Sciatic nerve (tissue), 2 donors: ENCODE results near the gene OR2Y1. TPM values are rescaled to one million over a fixed set of nuclear protein-coding genes. Genes with fewer than 3 reads are reported as not detected.
"Not testable (repeated sequence)": the region's sequence is repeated elsewhere in the genome, so short reads cannot be mapped to it uniquely, and the experiment has no call there.

ENCODE experiments used
- ATAC-seq: fragments of 200-7000 bp; cut with Tn5 transposase; one replicate; pipeline ENCODE4 v1.9.1; 2020; ENCODE audit warnings: mild to moderate bottlenecking, moderate library complexity
- DNase-seq: peaks from one replicate; pipeline ENCODE4 v3.0.0-alpha.2; 2020; ENCODE audit warnings: low spot score
- intact Hi-C: fragments of 100-400 bp; cut with DNase I; formaldehyde crosslinking; loops from one replicate; pipeline ENCODE4 v1.14.2; 2022
- total RNA-seq: library from RNA; stranded (reverse); fragmentation: NEBNext Ultra II Directional; extraction: Animal tissue kit (Norgen Biotek cat#: 25700); gene quantifications from one replicate; pipeline ENCODE4 v1.2.1, GENCODE V29; 2021
- donor health status: DM: no; HTN: no; CAD: no.
- donor health status: DM: no; HTN: no; CAD: no.

OR2Y1 gene
- total RNA-seq, 1 donor from 2014 or later = not detected

- intact Hi-C loops = no loop called here
- ATAC-seq (no peak), DNase-seq (no peak)
These were observed 15.7 kb upstream of the OR2Y1 start for GRCh38 chr5:180755601-180756000.

- no peak for ATAC-seq
- intact Hi-C loops = no loop called here
- DNase-seq = no peak
These were observed 4.4 kb upstream of the OR2Y1 start for GRCh38 chr5:180744253-180744652.

GRCh38 chr5:180742727-180743126, 2.9 kb upstream of the OR2Y1 start:
- DNase-seq (no peak), ATAC-seq (no peak)
- intact Hi-C loops = no loop called here

GRCh38 chr5:180740953-180741352, 1.1 kb upstream of the OR2Y1 start:
- DNase-seq, ATAC-seq, intact Hi-C loops: not testable (repeated sequence)

- no peak for ATAC-seq
- no peak for DNase-seq
- intact Hi-C loops = no loop called here
These were observed 587 bp downstream of the OR2Y1 start for GRCh38 chr5:180739271-180739670.

- intact Hi-C loops = no loop called here
- ATAC-seq (no peak), DNase-seq (no peak)
These were observed 3.3 kb downstream of the OR2Y1 start for GRCh38 chr5:180736536-180736935.

GRCh38 chr5:180724944-180725343, 14.9 kb downstream of the OR2Y1 start:
- DNase-seq = no peak
- ATAC-seq = no peak
- intact Hi-C loops = no loop called here

GRCh38 chr5:180723936-180724335, 15.9 kb downstream of the OR2Y1 start:
- no peak for DNase-seq

GRCh38 chr5:180720486-180720885, 19.4 kb downstream of the OR2Y1 start:
- intact Hi-C loops = no loop called here
- no peak for ATAC-seq
- DNase-seq = no peak

More at GRCh38 chr5:180723936-180724335, 15.9 kb downstream of the OR2Y1 start:
- ATAC-seq = no peak
- intact Hi-C loops = no loop called here

- intact Hi-C loops = no loop called here
These were observed 20.1 kb downstream of the OR2Y1 start for GRCh38 chr5:180719781-180720180.

GRCh38 chr5:180718810-180719453, 20.9 kb downstream of the OR2Y1 start:
- DNase-seq (no peak), ATAC-seq (no peak)
- intact Hi-C loops = no loop called here

More at GRCh38 chr5:180719781-180720180, 20.1 kb downstream of the OR2Y1 start:
- ATAC-seq = no peak
- DNase-seq = no peak

GRCh38 chr5:180717989-180718388, 21.9 kb downstream of the OR2Y1 start:
- DNase-seq = no peak
- intact Hi-C loops = no loop called here
- ATAC-seq = no peak

GRCh38 chr5:180704362-180704761, 35.5 kb downstream of the OR2Y1 start:
- intact Hi-C loops = no loop called here
- ATAC-seq (no peak), DNase-seq (no peak)

- no peak for DNase-seq
- no peak for ATAC-seq
- intact Hi-C loops = no loop called here
These were observed 35.9 kb downstream of the OR2Y1 start for GRCh38 chr5:180703912-180704311.

- intact Hi-C loops, ATAC-seq, DNase-seq: not testable (repeated sequence)
These were observed 36.5 kb downstream of the OR2Y1 start for GRCh38 chr5:180703371-180703770.

GRCh38 chr5:180700440-180700839, 39.4 kb downstream of the OR2Y1 start:
- intact Hi-C loops, ATAC-seq, DNase-seq: not testable (repeated sequence)

- intact Hi-C loops = no loop called here
- ATAC-seq = no peak
- DNase-seq = no peak
These were observed 40.8 kb downstream of the OR2Y1 start for GRCh38 chr5:180699042-180699441.

GRCh38 chr5:180696116-180696515, 43.7 kb downstream of the OR2Y1 start:
- ATAC-seq = no peak
- DNase-seq = no peak
- intact Hi-C loops = no loop called here

- DNase-seq = no peak
- ATAC-seq = no peak
- intact Hi-C loops = no loop called here
These were observed 47.4 kb downstream of the OR2Y1 start for GRCh38 chr5:180692429-180692828.

- ATAC-seq = no peak
- intact Hi-C loops = no loop called here
- no peak for DNase-seq
These were observed 48.8 kb downstream of the OR2Y1 start for GRCh38 chr5:180691046-180691445.

- ATAC-seq = no peak
- intact Hi-C loops = no loop called here
- no peak for DNase-seq
These were observed 49.3 kb downstream of the OR2Y1 start for GRCh38 chr5:180690562-180690961.
